Measurements from ENCODE around the gene SLC30A2. TPM values are rescaled to one million over a fixed set of nuclear protein-coding genes. Genes with fewer than 3 reads are reported as not detected.

SLC30A2 gene
- total RNA-seq, 1 experiment from 2014 or later: 0.35 TPM

DNA sequence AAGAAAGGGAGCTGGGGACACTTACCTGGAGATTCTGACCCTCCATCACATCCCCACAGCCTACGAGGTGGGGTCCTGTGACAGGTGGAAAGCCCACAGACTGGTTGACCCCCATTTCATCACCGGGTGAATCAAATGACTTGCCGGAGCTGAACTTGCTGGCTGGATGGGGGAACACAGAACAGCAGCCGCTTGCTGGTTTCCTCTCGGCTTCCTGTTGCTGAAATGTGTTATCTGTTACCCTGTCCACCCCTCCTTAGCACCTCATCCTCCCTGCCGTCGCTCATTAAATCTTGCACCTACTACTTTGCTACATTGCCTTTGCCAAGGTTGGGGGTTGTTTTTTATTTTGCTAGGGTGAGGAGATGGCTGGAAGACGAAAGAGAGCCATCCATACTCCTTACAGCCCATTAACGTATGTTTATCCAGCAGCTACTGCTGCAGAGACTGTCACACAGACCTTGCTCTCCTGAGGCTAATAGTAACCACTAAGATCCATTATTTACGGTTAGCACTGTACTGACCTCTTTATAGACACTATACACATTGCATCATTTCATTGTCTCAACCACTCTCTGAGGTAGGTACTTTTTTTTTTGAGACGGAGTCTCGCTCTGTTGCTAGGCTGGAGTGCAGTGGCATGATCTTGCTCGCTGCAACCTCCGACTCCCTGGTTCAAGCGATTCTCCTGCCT, 55.1 kb downstream of the SLC30A2 start:
- H3K79me1 ChIP-seq (ENCODE audit: insufficient read depth, low read depth, low read length, poor library complexity, severe bottlenecking): no peaks in the 10 kb centered on the region
- no peak overlapping the region for H3K27ac Mint-ChIP-seq

More for the DNA sequence above, 55.1 kb downstream of the SLC30A2 start:
- Histone ChIP-seq H3K27ac (ENCODE audit: insufficient read length, low read depth, low read length) (no peak overlapping the region), H4K20me1 (ENCODE audit: control insufficient read depth, insufficient read depth, insufficient read length) (no peaks in the 10 kb centered on the region), H3K4me2 (ENCODE audit: insufficient read depth, insufficient read length, low read length) (no peak overlapping the region), H4K8ac (replicated peaks; ENCODE audit: insufficient read length, low read depth, low read length) (no peak overlapping the region), H3K4ac (ENCODE audit: low read depth, low read length) (no peak overlapping the region), H3K9me3 (ENCODE audit: control insufficient read depth, low read depth, low read length) (no peaks in the 10 kb centered on the region), H3K56ac (ENCODE audit: insufficient read length, low read depth, low read length) (no peak overlapping the region), H3K27me3 (ENCODE audit: insufficient read depth, low read length) (no peaks in the 10 kb centered on the region), H3K14ac (ENCODE audit: insufficient read depth, low read length) (no peak overlapping the region), H4K91ac (ENCODE audit: insufficient read length, low read depth, low read length) (no peak overlapping the region), H3K18ac (ENCODE audit: insufficient read length, low read depth, low read length) (no peak overlapping the region), H2BK5ac (ENCODE audit: insufficient read length, low read length) (no peak overlapping the region), H2AFZ (ENCODE audit: low read length) (no peak overlapping the region), H2BK12ac (ENCODE audit: insufficient read length, low read depth, low read length) (no peak overlapping the region), H3K9ac (ENCODE audit: extremely low read depth, insufficient read length, low read length) (no peak overlapping the region), H3K4me1 (ENCODE audit: insufficient read depth, low read length) (no peaks in the 10 kb centered on the region), H2BK20ac (ENCODE audit: low read depth, low read length, poor library complexity, severe bottlenecking) (no peak overlapping the region), H2BK15ac (ENCODE audit: low read depth, low read length) (no peak overlapping the region), H2AK5ac (ENCODE audit: insufficient read length, low read length) (no peak overlapping the region), H3K79me2 (ENCODE audit: insufficient read depth, low read length) (no peaks in the 10 kb centered on the region), H3K23ac (ENCODE audit: insufficient read length, low read depth, low read length) (no peak overlapping the region), H2BK120ac (ENCODE audit: low read depth, low read length, poor library complexity, severe bottlenecking) (no peak overlapping the region), H4K5ac (ENCODE audit: insufficient read length, low read depth, low read length) (no peak overlapping the region), H3K23me2 (ENCODE audit: insufficient read length, low read depth, low read length, poor library complexity, severe bottlenecking) (no peaks in the 10 kb centered on the region), H3T11ph (ENCODE audit: low read length) (no peak overlapping the region)
- TF ChIP-seq, protein P1, sequence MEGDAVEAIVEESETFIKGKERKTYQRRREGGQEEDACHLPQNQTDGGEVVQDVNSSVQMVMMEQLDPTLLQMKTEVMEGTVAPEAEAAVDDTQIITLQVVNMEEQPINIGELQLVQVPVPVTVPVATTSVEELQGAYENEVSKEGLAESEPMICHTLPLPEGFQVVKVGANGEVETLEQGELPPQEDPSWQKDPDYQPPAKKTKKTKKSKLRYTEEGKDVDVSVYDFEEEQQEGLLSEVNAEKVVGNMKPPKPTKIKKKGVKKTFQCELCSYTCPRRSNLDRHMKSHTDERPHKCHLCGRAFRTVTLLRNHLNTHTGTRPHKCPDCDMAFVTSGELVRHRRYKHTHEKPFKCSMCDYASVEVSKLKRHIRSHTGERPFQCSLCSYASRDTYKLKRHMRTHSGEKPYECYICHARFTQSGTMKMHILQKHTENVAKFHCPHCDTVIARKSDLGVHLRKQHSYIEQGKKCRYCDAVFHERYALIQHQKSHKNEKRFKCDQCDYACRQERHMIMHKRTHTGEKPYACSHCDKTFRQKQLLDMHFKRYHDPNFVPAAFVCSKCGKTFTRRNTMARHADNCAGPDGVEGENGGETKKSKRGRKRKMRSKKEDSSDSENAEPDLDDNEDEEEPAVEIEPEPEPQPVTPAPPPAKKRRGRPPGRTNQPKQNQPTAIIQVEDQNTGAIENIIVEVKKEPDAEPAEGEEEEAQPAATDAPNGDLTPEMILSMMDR (conservative IDR thresholded peaks at IDR 0.05): no peak
- Mint-ChIP-seq H3K27me3 (ENCODE audit: low read depth) (no peaks in the 10 kb centered on the region), H3K9me3 (no peaks in the 10 kb centered on the region), H3K4me3 (no peak overlapping the region), H3K36me3 (ENCODE audit: insufficient read depth in 1 of 3, low read depth in 3 of 3) (peaks cover 4 to 14% (median 8%) of the 10 kb centered on the region in 3 experiments; a peak in 6 of 7 replicates), H3K4me1 (peaks cover 14 to 17% of the 10 kb centered on the region in 2 experiments)
- WGBS (ENCODE audit: extremely low coverage, insufficient read length, low lambda C conversion rate): no CpG with 5 or more reads among the region's 15 CpGs
- DNase-seq: no peak
